Stimulated activated CD8-positive, alpha-beta memory T cell treated with anti-CD3 and anti-CD28 coated beads, Interleukin-7, amount 100 ng/mL, for 1 hour (primary cell): ENCODE measurements around the gene SLC10A2.
"Not testable (repeated sequence)": the region's sequence is repeated elsewhere in the genome, so short reads cannot be mapped to it uniquely, and the experiment has no call there.

Experiments used
- DNase-seq, 2 donors: peaks; one replicate each; pipeline ENCODE4 v3.0.0-alpha.2; 2020; ENCODE audit warnings: low read depth in 2 of 2

The SLC10A2 gene, protein sequence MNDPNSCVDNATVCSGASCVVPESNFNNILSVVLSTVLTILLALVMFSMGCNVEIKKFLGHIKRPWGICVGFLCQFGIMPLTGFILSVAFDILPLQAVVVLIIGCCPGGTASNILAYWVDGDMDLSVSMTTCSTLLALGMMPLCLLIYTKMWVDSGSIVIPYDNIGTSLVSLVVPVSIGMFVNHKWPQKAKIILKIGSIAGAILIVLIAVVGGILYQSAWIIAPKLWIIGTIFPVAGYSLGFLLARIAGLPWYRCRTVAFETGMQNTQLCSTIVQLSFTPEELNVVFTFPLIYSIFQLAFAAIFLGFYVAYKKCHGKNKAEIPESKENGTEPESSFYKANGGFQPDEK

DNA sequence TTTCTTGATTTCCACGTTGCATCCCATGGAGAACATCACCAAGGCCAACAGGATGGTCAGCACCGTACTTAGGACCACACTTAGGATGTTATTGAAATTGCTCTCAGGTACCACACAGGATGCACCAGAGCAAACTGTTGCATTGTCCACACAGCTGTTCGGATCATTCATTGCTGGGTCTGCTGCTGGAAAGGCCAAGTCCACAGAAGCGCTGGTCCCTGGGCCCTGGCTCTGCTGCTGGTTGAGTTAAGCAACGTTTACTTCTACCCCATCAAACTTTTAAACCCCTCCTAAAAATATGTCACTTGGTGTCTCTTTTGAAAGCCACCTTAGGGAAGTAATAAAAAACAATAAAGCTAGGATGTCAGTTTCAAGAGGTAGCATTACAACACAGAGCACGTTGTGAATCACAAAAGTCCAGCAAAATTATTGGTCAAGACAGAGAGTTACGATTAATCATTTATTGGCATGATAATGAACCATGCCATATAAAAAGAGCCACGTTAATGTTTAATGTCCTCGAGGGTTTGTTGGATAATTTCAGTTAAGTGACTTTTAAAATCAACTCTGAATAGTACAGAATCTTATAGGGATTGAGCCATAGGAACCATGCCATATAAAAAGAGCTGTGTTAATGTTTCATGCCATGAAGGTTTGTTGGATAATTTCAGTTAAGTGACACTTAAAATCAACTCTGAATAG, at the start of gene SLC10A2:
TSS of gene SLC10A2 (minus strand) at position 339 of the 702 bp plus-strand sequence. CDS start at position 171, 168 bp downstream.
- DNase-seq, result no peak

DNA sequence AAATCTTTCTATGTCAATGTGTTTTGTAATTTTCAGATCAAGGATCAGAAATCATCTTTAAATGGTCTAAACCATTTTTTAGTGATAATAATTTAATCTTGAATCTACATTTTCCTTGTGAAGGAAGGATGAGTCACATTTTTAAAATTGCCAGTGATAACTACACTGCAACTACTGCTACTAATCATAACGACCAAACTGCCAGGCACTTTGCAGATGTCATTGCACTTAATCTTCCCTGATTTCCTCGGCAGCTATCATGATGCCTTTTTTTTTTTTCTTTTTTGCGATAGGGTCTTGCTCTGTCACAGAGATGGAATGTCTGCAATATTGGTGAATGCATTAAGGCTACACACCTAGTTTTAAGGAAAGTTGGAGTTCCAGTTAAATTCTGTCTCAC, 41.4 kb upstream of the SLC10A2 start:
- no peak for DNase-seq

DNA sequence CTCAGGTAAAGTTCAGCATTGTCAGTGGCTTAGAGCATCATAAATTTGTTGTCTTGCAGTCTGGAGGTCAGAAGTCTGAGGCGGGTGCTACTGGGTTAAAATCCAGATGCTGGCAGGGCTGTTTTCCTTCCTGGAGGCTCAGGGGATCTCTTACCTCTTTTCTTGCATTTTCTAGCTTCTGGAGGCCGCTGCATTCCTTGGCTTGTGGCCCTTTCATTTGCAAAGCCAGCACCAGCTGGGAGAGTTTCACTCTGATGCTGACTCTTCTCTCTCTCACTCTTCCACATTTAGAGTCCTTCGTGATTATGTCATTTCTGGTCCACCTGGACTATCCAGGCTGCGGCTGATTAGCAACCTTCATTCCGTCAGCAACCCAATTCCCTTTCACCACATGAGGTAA, 38.1 kb upstream of the SLC10A2 start:
- DNase-seq, result no peak

DNA sequence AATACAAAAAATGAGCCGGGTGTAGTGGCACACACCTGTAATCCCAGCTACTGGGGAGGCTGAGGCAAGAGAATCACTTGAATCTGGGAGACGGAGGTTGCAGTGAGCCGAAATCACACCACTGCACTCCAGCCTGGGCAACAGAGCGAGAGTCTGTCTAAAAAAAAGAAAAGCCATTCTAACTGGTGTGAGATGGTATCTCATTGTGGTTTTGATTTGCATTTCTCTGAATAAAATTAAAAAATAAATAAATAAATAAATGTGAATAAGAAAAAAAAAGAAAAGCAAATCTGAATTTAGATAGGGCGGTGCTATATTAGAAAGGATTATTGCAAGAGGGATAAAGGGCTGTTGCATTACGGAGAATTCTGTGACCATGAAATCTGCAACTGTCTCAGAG, 37.2 kb upstream of the SLC10A2 start:
- DNase-seq, result not testable (repeated sequence)

DNA sequence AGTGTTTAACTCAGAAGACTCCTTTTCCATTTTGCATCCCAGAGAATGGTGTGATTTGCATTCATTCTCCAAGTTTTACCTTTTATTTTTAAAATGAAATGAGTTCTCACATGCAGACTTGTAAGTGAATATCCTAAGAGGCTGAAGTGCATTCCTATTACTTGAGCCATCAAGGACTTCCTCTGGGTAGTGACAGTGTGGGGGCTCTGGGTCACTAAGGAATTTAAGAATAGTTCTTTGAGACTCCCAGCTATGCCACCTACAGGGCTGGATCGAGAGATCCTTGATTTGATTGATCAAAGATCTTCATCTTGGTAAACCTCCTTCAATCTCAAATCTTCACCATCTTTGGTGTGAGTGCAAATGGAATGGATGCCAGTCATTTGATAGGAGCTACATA, 36.3 kb upstream of the SLC10A2 start:
- no peak for DNase-seq

DNA sequence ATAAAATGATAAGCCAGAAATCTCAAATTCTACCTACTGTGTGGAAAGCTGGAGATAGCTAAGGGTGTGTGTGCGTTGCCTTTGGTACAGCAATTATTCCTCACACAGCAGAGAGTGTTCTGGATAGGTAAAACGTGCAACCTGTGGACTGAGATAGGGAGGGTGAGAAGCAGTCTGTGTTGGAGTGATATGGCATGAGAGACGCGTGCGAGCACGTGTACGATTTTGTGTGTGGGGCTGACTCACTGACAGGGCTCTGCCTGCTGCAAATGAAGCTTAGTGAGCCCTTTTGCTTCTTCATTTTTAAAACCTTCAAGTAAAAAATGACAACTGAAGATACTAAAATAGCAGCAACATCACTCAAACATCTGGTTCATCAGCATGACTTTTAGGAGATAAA, 35.7 kb upstream of the SLC10A2 start:
- no peak for DNase-seq

DNA sequence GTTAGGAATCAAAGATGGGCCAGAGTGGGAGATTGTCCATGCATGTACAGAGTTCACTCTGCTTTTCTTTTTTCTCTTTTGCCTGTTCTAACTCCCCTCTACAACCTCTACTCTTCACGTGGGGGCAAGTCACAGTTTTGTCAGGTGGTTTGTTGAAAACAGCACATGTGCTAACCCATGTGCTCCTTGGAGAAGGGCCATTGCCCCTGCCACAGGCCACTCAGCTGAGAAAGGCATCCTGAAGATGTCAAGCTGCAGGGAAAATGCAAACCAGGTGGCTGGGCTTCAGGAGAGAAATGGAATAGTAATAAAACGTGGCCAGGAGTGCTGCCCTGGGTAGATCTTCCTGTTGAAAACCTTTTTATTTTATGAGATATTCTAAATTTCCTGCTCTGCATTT, 35.3 kb upstream of the SLC10A2 start:
- DNase-seq, result no peak

DNA sequence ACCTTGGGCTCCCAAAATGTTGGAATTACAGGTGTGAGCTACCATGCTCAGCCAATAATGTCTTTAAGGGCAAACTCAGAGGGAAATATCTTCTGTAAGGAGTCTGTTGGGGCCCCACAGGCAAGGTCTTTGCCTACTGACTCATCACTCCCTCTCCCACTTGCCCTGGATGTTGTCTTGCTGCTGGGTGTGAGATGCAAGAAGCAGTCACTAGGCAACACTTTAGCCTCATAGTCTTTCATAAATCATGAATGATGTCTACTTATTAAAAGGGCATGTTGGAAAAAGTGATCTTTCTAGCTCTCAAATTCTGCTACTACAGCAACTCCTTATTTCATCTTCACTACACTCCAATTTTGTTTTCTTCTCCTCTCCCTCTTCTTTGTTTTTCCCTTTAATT, 34.6 kb upstream of the SLC10A2 start:
- no peak for DNase-seq

DNA sequence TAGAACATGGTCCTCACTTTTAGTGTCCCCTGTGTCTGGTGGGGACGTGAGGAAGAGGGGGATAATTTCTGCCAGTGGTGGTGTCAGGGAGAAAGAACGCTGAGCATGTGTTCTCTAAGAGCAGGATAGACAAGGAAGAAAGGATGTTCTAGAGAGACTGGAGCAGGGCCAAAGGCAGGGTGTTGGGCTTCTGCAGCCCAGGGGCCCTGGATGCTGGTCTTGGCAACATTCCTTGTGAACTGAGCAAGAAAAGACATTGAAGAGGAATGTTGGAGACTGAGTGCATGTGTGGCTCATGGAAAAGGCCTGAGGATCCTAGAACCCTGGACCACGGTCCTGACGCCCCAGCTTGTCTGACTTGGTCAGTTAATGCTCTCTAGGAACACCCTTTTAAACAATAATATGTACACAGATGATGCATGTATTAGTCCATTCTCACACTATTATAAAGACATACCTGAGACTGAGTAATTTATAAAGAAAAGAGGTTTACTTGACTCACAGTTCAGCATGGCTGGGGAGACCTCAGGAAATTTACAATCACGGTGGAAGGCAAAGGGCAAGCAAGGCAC, 33.6 kb upstream of the SLC10A2 start:
- DNase-seq, result no peak

DNA sequence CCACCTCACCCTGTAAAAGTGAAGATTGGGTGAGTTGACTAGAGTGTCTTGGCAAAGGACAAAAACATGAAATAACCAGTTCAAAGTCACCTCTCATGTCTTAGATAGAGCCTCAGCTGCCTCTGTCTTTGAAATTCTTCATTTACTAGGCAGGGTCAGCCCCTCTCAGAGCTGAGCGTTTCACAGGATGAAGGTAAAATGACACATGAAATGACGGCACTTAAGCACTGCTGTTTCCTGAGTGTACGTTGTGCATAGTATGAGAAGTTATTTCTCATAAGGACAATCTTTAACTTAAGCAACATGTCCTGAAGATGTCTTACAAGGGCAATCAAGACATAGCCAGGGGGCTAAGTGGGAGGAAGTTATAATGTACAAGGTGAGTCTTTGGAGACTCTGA, 32.3 kb upstream of the SLC10A2 start:
- no peak for DNase-seq

DNA sequence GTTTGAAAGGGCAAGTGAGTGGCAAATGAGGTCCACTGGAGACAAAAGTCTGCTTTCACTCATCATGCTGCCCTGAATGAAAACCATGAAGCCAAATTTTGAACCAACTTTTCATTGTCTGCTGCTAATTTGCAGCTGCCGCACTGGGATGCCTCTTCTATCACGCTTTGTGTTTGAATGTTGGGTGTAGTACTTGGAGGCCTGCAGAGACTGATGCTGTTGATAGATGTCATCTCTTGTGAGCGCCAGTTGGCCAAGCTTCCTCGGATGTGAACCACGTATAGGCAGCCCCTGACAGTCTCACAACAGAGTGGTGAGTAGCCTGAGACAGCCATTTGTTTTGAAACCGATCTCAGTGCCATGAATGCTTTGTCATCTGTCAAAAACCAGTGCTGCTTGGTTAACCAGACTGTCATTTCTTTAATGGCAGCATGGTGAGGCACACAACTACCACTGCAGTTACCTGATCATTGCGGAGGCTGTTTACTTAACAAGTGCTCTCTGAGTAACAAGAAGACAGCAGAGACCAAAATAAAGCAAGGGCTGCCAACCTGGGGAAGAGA, 31.2 kb upstream of the SLC10A2 start:
- no peak for DNase-seq

DNA sequence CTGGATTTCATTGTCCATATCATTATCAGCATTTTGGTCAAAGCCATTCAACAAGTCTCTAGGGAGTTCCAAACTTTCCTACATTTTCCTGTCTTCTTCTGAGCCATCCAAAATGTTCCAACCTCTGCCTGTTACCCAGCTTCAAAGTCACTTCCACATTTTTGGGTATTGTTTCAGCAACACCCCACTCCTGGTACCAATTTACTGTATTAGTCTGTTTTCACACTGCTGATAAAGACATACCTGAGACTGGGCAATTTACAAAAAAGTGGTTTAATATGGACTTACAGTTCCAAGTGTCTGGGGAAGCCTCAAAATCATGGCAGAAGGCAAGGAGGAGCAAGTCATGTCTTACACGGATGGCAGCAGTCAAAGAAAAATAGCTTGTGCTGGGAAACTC, 27.4 kb upstream of the SLC10A2 start:
- DNase-seq, result not testable (repeated sequence)

DNA sequence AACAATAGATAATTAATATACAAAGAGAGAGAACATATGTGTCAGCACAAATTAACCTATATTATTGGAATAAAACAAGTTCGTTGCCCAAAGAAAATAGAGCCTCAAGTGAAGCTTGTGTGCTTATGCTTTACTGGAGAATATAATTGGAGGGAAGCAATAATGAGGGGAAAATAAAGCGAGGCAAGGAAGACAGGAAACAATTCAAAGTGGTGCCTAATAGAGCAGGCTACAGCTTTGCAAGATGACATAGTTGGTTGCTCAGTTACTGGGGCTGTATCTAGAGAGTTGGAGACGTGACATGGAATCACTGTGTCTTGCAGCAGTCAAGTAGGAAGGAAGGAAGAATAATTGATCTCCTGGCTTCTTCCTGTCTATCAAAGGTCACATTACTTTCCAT, 21.1 kb upstream of the SLC10A2 start:
- no peak for DNase-seq

DNA sequence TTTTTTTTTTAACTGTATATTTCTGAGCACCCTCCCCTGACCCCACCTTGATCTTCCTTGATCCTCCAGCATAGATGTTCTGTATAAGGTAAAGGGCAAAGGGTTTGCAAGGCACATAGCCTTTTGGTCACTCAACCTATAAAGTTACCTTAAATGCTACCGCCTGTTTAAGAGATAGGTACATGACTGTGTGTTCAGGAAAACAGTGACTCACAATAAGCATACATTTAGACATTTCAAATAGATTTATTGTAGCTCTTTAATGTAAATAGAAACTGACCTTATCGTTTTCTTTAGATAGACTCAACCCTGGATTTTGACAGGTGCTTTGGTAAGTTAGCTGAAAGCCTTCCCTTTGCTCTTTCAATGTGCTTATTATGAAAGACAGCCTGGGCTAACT, 15.2 kb upstream of the SLC10A2 start:
- no peak for DNase-seq

DNA sequence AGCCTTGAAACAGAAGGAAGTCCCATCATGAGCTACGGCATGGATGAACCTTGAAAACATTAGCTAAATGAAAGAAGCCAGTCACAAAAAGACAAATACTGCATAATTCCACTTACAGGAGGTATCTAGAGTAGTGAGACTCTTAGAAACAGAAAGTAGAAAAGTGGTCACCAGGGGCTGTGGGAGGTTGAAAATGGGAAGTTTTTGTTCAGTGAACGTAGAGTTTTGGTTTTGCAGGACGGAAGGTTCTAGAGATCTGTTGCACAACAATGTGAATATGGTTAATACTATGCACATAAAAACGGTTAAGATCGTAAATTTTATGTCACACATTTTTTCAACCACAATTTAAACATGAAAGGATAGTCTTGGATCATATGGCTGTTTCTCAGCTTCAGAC, 11.9 kb upstream of the SLC10A2 start:
- no peak for DNase-seq

DNA sequence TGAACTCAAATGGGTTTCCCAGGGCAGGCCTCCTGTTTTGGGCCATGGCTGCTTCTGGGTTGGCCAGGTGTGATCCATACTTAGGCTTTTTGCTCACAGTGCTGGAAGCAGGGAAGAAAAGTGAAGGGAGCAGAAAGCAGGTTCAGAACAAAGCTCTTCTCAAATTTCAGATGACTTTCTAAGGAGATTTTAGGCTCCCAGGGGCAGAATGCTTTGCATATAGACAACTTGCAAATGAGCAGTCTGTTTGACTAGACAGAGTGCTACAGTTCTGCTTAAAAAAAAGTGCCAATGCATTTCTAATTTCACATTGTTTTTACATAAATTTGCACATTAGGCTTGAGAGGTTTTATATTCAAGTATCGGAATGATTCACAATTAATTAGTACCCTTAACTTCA, 2.6 kb upstream of the SLC10A2 start:
- no peak for DNase-seq

DNA sequence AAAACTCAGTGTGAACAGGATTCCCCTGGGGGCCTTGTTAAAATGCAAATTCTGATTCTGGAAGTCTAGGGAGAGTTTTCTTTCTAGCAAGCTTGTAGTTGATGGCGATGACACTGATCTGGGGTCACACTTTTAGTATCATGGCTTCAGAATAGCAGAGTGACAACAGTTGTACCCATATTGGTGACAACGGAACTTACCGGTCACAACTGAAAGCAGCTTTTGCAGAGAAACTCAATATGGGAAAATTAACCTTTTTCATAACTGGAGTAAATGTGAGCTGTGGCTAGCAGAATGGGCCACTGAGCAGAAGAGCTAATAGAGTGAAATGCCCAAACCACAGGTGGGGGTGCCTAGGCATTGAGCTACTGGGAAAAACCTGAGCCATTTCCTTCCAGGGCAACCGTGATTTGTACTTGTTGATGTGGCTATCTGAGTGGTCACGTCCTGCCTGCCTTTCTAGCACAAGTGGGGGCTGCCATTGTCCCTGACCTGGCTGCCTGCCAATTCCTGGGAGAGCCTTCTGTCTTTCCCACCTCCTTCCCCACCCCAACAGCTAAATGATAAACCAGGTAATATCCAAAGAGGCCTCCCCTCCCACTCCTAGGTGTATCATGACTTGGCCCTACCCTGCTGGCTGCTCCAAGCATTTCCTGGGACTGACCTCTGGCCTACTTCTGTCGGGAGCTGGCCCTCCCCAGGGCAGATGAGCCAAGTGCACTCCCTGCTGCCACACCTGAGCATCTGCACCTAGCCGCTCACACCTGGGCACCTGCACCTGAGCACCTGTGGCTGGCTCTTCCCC, 1.7 kb upstream of the SLC10A2 start:
- no peak for DNase-seq

DNA sequence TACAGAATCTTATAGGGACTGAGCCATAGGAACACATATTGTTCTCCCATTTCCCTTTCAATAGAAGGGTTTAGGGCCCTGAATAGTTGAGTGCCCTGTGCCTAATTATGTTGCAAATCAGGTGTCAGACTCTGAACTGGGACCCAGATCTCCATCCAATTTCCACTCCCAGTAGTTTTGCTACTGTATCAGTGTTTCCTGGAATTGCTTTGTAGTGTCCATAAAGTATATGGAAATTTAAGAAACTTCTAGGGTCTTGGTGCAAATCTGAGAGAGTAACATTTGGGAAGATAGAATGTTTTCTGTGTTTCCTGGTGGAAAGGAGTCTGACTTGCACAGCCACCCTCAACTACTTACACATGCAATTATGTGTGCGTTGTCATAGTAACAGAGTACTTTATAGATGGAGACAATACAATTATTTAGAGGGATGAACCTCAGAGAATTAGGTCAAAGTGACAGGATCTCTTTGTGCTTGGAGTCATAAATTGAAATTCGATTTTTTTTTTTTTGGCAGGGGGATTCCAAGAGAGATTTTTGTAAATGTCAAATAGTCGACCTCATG, 646 bp upstream of the SLC10A2 start:
- no peak for DNase-seq

DNA sequence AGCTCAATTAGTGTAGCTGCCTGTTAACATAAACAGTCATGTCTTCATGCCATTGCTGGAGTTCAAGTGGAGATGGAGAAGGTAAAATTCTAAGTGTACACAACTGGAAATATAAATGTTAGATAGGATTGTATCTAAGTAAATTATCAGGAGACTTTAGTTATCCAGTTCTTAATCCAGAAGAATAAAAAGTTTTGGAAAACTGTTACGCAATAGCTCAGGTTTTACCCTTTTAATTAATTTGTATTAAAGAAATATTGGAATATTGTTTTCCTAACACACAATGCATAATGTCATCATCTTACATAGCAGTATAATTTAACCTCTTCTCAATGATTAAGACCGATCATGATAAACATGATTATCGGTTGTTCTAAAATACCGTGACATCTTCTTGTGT, 2.8 kb downstream of the SLC10A2 start:
- no peak for DNase-seq

DNA sequence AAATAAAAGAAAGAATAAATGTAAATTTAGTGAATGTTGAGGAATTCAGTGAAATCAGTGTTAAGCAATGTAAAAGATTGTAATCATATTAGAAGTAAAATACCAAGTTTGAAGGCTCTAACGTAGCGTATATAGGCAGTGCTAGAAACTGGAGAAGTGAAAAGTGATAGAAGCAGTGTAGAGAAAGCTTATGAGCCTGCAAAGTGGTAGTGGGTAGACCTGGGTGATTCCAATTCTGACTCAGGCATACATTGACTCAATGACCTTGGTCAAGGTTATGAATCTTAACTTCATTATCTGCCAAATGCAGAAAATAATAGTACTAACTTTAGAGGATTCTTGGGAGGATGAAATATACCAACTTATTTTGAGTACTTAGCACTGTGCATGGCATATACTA, 4.1 kb downstream of the SLC10A2 start:
- DNase-seq, result no peak

DNA sequence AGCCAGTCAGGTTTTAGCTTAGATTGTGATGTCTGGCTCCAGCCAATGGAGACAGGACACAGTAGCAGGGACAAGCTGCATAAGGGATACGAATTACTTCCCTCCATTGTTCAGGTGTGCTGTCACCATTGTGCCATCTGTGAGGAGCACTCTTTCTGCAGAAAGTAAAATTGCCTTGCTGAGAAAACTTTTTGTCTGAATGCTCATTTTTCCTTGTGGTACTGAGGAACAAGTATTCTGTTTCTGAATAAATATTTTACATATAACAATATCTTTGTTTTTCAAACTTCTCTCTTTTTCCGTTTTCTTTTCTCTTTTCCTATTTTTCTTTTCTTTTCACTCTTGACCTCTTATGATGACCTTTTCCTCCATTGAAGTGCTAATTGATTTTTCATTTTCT, 10.2 kb downstream of the SLC10A2 start:
- DNase-seq, result no peak

DNA sequence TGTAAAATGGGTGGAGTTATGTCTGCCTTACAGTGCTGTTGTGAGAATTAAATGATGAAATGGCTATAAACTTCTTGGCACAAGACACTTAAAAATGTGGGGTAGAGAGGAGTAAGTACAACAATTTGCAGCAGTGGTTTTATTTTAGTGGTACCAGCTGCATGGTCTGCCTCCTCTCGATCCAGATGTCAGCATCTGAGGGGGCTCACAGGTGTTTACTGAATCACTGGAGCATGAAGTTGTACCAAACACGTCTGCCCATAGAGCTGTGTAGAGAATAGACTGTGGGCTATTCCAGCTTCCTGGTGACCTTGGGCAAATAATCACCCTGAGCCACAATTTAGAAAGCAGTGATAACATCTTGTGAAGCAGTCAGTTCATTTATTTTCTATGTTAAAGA, 11.1 kb downstream of the SLC10A2 start:
- no peak for DNase-seq
